B cell (primary cell): ENCODE measurements around the gene PATE1.

ENCODE experiments used
- CTCF ChIP-seq: fragments of 200-600 bp; IDR thresholded peaks from one replicate; pipeline ENCODE4 v1.8.0; 2022; ENCODE audit warnings: antibody characterized with exemption, mild to moderate bottlenecking
- EZH2 ChIP-seq: IDR thresholded peaks from 2 replicates; pipeline ENCODE4 v1.6.1; 2012; ENCODE audit warnings: borderline replicate concordance, low read depth, mild to moderate bottlenecking, moderate library complexity, low read length; ENCODE audit not compliant: insufficient read depth, poor library complexity, severe bottlenecking

GRCh38 chr11:125763483-125763882, 17.4 kb downstream of the PATE1 start:
- no peak for TF ChIP-seq CTCF
- no peak for TF ChIP-seq EZH2
